Ishikawa (cell line): ENCODE data around the gene MYH9.

Experiments
- CEBPB ChIP-seq: IDR thresholded peaks from 2 replicates; pipeline ENCODE4 v1.6.1; 2012
- CREB1 ChIP-seq: IDR thresholded peaks from 2 replicates; pipeline ENCODE4 v1.6.1; 2012; ENCODE audit warnings: low read depth
- EGR1 ChIP-seq: IDR thresholded peaks from 2 replicates; pipeline ENCODE4 v1.6.1; 2012
- EP300 ChIP-seq: IDR thresholded peaks from 2 replicates; pipeline ENCODE4 v1.6.1; 2012; ENCODE audit warnings: borderline replicate concordance
- FOXM1 ChIP-seq: IDR thresholded peaks from 2 replicates; pipeline ENCODE4 v1.6.1; 2012; ENCODE audit warnings: low read depth, borderline replicate concordance
- NFIC ChIP-seq: IDR thresholded peaks from 2 replicates; pipeline ENCODE4 v1.6.1; 2012
- RAD21 ChIP-seq: IDR thresholded peaks from 2 replicates; pipeline ENCODE4 v1.6.1; 2012; ENCODE audit warnings: low read depth
- TAF1 ChIP-seq: IDR thresholded peaks from 2 replicates; pipeline ENCODE4 v1.6.1; 2012; ENCODE audit warnings: low read depth, mild to moderate bottlenecking
- TCF12 ChIP-seq: IDR thresholded peaks from 2 replicates; pipeline ENCODE4 v1.6.1; 2012; ENCODE audit warnings: low read depth
- TEAD4 ChIP-seq: IDR thresholded peaks from 2 replicates; pipeline ENCODE4 v1.6.1; 2012
- YY1 ChIP-seq: IDR thresholded peaks from 2 replicates; pipeline ENCODE4 v1.6.1; 2012; ENCODE audit warnings: low read depth
- ZBTB7A ChIP-seq: IDR thresholded peaks from 2 replicates; pipeline ENCODE4 v1.6.1; 2012; ENCODE audit warnings: low read depth
- TF ChIP-seq, protein P1 (sequence below): IDR thresholded peaks from 2 replicates; pipeline ENCODE4 v1.6.1; 2012
- TF ChIP-seq, protein P2 (sequence below): IDR thresholded peaks from 2 replicates; pipeline ENCODE4 v1.6.1; 2012; ENCODE audit warnings: low read depth, mild to moderate bottlenecking
- TF ChIP-seq, protein P3 (sequence below): IDR thresholded peaks from 2 replicates; pipeline ENCODE4 v1.6.1; 2012

MYH9 gene

DNA sequence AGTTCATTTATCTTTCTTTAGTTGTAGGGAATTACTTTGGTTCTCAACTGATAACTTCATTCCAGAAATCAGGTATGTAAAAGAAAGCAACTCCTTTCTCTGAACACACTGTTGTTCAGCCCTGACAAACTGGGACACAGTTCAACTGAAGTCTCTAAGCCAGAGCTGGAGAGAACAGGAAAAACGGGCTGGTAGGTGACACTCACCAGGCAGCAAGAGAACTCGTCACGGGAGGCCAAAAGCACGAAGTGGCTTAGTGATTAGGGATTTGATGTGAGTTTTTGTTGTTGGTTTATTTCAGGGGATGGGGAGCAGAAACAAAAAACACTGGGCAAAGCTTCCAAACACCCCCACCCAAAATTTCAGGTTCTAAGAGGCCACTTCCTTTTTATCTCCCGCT lies 54.1 kb downstream of the MYH9 start:
- TF ChIP-seq NFIC: peak; percentile 44; the same call in 1 of the 2 replicates
- no peak for TF ChIP-seq RAD21

DNA sequence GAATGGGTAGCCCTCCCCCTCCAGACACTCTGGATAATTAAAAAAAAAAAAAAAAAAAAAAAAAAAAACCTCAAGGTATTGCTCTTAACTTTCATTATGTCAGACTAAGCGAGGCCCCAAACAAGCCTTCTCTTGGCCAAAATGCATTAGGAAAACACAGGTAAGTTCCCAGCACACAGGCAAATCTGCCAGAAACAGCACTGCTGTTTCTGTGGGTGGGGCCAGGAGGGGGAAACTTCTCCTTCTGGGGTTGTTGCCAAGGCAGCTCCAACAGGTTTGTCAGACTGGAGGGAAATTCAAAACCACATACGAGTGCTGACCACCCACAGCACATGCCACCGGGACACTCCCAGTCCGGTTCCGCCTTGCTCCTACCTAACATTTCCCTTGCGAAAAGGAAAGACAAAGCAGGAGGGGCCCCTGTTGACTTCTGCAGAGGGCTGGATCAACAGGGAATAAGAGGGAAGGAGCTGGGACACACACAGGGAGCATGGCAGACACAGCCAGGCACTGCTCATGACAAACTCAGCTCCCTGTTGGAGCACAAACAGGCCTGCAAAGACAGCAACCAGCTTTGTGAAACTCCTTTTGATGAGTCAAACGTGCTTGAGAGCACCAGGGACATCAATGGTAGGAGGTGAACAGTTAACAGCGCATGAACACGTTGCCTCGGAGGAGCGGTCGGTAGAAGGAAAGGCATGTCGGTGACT lies 55.0 kb downstream of the MYH9 start:
- TF ChIP-seq ZBTB7A (no peak), NFIC (peak; percentile 89), TEAD4 (peak; percentile 79), CEBPB (peak; percentile 39; the same call in 1 of the 2 replicates), RAD21 (no peak; the same call in 1 of the 2 replicates), EGR1 (no peak), TAF1 (0 out of 2 replicates have a peak, but pooled peaks have one; percentile 3), CREB1 (0 out of 2 replicates have a peak, but pooled peaks have one; percentile 6), TCF12 (peak; percentile 86), YY1 (no peak), FOXM1 (peak; percentile 61; the same call in 1 of the 2 replicates), EP300 (peak; percentile 76)
- TF ChIP-seq, protein P1, sequence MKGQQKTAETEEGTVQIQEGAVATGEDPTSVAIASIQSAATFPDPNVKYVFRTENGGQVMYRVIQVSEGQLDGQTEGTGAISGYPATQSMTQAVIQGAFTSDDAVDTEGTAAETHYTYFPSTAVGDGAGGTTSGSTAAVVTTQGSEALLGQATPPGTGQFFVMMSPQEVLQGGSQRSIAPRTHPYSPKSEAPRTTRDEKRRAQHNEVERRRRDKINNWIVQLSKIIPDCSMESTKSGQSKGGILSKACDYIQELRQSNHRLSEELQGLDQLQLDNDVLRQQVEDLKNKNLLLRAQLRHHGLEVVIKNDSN: peak; percentile 48; the same call in 1 of the 2 replicates
- TF ChIP-seq, protein P2, sequence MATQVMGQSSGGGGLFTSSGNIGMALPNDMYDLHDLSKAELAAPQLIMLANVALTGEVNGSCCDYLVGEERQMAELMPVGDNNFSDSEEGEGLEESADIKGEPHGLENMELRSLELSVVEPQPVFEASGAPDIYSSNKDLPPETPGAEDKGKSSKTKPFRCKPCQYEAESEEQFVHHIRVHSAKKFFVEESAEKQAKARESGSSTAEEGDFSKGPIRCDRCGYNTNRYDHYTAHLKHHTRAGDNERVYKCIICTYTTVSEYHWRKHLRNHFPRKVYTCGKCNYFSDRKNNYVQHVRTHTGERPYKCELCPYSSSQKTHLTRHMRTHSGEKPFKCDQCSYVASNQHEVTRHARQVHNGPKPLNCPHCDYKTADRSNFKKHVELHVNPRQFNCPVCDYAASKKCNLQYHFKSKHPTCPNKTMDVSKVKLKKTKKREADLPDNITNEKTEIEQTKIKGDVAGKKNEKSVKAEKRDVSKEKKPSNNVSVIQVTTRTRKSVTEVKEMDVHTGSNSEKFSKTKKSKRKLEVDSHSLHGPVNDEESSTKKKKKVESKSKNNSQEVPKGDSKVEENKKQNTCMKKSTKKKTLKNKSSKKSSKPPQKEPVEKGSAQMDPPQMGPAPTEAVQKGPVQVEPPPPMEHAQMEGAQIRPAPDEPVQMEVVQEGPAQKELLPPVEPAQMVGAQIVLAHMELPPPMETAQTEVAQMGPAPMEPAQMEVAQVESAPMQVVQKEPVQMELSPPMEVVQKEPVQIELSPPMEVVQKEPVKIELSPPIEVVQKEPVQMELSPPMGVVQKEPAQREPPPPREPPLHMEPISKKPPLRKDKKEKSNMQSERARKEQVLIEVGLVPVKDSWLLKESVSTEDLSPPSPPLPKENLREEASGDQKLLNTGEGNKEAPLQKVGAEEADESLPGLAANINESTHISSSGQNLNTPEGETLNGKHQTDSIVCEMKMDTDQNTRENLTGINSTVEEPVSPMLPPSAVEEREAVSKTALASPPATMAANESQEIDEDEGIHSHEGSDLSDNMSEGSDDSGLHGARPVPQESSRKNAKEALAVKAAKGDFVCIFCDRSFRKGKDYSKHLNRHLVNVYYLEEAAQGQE: no peak
- TF ChIP-seq, protein P3, sequence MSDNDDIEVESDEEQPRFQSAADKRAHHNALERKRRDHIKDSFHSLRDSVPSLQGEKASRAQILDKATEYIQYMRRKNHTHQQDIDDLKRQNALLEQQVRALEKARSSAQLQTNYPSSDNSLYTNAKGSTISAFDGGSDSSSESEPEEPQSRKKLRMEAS: peak; percentile 93

DNA sequence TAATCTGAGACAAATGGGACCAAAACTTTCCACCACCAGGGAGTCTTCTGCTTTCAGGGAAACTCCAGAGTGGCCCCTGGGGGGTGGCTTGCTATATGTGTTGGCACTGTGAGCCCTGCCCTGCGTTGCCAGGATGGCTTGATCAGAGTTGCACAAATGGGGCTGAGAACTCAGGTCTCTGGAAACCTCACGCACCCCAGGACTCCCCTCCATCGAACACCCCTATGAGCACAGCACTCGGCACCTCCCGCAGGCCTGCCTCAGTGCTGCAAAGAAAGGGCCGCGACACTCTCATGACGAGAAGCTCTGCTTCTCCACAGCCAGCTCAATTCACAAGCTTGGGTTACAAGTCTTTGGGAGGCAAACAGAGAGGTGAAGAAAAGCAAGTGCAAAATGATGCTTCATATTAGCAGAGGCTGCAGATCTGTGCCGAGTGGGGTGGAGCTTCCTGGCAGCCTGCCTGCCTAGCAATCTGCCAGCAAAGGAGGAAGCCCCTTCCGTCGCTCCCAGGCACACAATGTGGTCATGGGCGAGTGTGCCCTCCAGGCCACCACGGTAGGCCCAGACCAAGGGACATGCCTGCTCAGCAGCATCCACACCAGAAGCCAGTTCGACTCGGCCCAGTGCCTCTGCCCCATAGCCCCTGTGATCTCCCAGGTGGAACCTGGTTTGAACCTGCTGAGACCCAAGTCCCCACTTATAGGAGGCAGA lies 55.7 kb downstream of the MYH9 start:
- no peak for TF ChIP-seq CREB1
- 0 out of 2 replicates have a peak, but pooled peaks have one; percentile 0 for TF ChIP-seq CEBPB
- TF ChIP-seq, protein P2: no peak
- peak; percentile 36; the same call in 1 of the 2 replicates for TF ChIP-seq NFIC
- no peak for TF ChIP-seq RAD21
- TF ChIP-seq YY1: no peak
- TF ChIP-seq TCF12: no peak
- no peak for TF ChIP-seq TEAD4
- TF ChIP-seq ZBTB7A: 0 out of 2 replicates have a peak, but pooled peaks have one; percentile 4
- no peak for TF ChIP-seq FOXM1
- TF ChIP-seq, protein P3: no peak
- TF ChIP-seq, protein P1: no peak
- TF ChIP-seq EGR1: no peak
- TF ChIP-seq EP300: no peak; the same call in 1 of the 2 replicates
- no peak for TF ChIP-seq TAF1

DNA sequence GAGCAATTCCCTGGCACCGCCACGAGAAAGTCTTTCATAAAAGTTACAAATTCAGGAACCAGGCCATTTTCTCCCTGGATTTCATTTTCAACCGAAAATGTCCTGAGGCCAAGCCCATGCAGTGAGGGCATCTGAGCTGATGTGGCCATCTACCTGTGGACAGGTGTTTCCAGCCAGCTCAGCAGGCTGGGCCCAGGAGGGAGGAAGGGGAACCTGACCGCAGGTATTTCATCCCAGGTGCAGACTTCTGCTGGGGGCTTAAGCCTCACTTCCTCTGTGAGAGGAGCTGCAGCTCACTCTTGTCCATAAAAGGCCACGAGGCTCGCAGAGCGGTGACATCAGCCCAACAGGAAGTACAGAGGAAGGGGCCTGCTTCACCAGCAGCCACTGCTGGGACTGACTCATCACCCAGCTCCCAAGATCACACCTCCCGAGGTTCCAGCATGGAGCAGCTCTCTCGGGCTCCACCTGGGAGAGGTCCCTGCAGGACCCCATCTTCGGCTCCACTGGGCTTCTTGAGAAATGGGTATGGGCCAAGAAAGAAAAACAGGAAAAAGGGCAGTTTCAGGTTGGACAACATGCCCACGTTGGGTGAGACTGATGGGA lies 56.4 kb downstream of the MYH9 start:
- TF ChIP-seq CEBPB (peak; percentile 8; the same call in 1 of the 2 replicates), CREB1 (peak; percentile 31; the same call in 1 of the 2 replicates), FOXM1 (peak; percentile 89), NFIC (peak; percentile 29), TEAD4 (peak; percentile 60), EGR1 (no peak), YY1 (no peak), TAF1 (no peak), TCF12 (peak; percentile 96), EP300 (peak; percentile 94), ZBTB7A (0 out of 2 replicates have a peak, but pooled peaks have one; percentile 27), RAD21 (no peak; the same call in 1 of the 2 replicates)
- TF ChIP-seq, protein P3: peak; percentile 79
- TF ChIP-seq, protein P2: no peak
- TF ChIP-seq, protein P1: 0 out of 2 replicates have a peak, but pooled peaks have one; percentile 2
